ENCODE results near the gene SLC25A36. TPM values are rescaled to one million over a fixed set of nuclear protein-coding genes. Genes with fewer than 3 reads are reported as not detected.
A peak's percentile ranks its signal among the peaks of the same experiment; 100 is the strongest.

The SLC25A36 gene
- total RNA-seq, 1 donor from 2014 or later, result 98.4 TPM

DNA sequence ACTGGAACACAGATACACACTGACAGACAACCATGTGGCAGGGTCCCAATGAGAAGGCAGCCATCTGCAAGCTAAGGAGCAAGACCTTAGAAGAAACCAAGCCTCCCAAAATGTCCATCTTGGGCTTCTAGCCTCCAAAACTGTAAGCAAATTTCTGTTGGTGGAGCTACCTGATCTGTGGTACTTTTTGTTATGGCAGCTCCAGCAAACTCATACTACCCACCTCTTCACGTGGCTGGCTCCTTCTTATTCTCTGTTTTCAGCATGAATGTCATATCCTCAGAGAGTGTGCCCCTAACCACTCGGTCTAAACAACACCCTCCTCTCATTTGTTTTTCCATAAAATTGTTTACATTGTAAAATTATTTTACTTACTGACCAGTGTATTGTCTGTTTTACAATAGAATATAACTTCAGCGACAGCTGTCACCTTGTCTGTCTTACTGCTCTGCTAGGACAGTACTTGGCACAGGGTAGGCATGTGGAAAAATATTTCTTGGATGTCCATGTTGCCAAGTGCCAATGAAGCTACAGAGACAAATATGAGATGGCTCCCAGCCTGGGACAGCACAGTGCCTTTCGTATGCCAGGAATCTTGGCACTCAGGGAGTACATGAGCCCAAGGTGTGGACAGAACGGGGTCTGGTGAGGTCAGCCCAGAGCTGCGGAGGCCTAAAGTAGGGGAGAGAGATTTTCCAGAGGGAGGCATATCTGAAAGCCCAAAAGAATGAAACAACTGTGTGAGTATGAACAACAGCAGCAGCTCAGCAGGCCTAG is 17.4 kb upstream of the SLC25A36 start:
- no peaks in the 10 kb centered on the region for H3K27me3 Mint-ChIP-seq
- no peaks in the 10 kb centered on the region for H3K4me1 Mint-ChIP-seq (ENCODE audit: unreplicated experiment)
- H3K9me3 Mint-ChIP-seq, result no peaks in the 10 kb centered on the region
- TF ChIP-seq, protein P1, sequence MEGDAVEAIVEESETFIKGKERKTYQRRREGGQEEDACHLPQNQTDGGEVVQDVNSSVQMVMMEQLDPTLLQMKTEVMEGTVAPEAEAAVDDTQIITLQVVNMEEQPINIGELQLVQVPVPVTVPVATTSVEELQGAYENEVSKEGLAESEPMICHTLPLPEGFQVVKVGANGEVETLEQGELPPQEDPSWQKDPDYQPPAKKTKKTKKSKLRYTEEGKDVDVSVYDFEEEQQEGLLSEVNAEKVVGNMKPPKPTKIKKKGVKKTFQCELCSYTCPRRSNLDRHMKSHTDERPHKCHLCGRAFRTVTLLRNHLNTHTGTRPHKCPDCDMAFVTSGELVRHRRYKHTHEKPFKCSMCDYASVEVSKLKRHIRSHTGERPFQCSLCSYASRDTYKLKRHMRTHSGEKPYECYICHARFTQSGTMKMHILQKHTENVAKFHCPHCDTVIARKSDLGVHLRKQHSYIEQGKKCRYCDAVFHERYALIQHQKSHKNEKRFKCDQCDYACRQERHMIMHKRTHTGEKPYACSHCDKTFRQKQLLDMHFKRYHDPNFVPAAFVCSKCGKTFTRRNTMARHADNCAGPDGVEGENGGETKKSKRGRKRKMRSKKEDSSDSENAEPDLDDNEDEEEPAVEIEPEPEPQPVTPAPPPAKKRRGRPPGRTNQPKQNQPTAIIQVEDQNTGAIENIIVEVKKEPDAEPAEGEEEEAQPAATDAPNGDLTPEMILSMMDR (conservative IDR thresholded peaks at IDR 0.05), result no peak
- no peak overlapping the region for H3K4me3 Mint-ChIP-seq
- DNase-seq (ENCODE audit: extremely low spot score, unreplicated experiment), result no peak
- no peaks in the 10 kb centered on the region for H3K36me3 Mint-ChIP-seq
- H3K27ac Mint-ChIP-seq, result no peak overlapping the region

DNA sequence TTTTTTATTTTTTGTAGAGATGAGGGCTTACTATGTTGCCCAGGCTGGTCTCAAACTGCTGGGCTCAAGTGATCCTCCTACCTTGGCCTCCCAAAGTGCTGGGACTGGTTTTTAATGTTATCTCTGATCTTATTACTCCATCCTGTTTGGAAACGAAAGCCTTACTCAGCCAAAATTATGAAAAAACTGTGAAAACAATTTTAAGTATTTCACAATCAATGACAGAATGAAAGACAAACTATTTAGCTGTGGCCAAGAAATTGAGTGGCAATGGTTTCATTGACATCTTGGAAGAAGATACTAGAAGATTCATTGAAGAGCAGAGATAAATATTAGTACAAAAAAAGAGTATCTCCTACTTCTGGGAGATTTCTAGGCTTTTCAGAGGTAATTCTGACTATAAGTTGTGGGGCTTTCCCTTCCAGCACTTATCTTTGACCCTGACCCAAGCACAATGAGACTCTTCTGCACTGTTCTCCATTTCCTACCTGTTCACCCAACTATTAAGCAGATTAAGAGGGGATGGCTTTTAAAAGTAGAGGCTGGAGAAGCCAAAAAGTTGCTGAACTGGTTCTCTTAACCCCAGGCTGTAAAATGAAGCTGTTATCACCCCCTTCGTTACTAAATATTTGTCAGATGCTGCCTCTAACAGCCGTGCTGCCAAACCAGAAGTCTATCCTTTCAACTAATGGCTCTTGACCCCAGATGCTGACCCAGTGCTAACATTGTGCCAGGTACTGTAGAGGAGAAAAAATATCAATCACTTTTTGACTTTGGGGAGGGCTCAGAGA is 14.2 kb upstream of the SLC25A36 start:
- H3K4me3 Mint-ChIP-seq, result no peak overlapping the region
- TF ChIP-seq, protein P1 (conservative IDR thresholded peaks at IDR 0.05), result no peak
- H3K27ac Mint-ChIP-seq, result peak overlapping the region; percentile 37
- H3K4me1 Mint-ChIP-seq (ENCODE audit: unreplicated experiment), result peaks cover 6% of the 10 kb centered on the region
- H3K9me3 Mint-ChIP-seq, result no peaks in the 10 kb centered on the region
- H3K27me3 Mint-ChIP-seq, result no peaks in the 10 kb centered on the region
- no peaks in the 10 kb centered on the region for H3K36me3 Mint-ChIP-seq
- DNase-seq (ENCODE audit: extremely low spot score, unreplicated experiment), result no peak

DNA sequence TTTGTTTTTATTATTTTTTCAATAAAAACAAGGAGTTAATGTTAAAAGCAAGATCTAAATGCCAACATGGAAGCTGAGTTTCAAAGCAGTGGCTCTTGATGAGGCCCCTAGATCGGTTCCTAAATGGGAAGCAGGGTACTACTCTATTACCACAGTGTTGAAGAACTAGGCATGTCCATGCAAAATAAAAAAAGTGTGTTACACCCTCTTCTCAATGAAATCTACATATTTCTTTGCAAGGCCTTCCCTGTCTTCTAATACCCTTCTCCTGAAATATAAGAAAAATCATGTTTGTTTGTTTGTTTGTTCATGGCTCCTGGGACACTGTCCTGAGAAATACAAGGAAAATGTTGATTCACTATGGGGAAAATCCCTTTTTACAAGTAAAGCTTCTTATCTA is 12.2 kb upstream of the SLC25A36 start:
- Mint-ChIP-seq H3K27ac (no peak overlapping the region), H3K27me3 (no peaks in the 10 kb centered on the region), H3K4me1 (ENCODE audit: unreplicated experiment) (peaks cover 6% of the 10 kb centered on the region), H3K36me3 (no peaks in the 10 kb centered on the region), H3K9me3 (no peaks in the 10 kb centered on the region), H3K4me3 (no peak overlapping the region)
- no peak for DNase-seq (ENCODE audit: extremely low spot score, unreplicated experiment)
- TF ChIP-seq, protein P1 (conservative IDR thresholded peaks at IDR 0.05), result no peak

DNA sequence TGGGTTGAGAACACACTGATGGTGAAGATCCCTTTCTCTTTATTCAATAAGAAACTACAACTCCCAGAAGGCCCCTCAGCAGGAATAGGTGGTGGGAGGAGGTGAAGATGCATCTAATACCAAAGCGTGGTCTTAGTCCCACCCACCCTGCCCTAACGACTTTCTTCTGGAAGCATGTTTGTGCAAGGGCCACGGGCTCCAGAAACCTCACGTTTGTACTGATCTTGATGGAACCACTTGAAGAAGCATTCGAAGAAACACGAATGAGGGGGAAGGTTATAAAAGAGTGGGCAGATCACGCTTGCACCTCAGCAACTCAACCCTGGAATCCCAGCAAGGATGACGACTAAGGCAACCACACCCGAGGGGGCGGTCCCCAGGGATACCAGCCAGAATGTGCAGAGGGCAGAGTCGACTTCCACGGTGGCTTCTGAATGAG is 10.6 kb upstream of the SLC25A36 start:
- Mint-ChIP-seq H3K9me3 (peaks cover 4% of the 10 kb centered on the region), H3K27ac (no peak overlapping the region), H3K4me3 (peak overlapping the region; percentile 50), H3K27me3 (no peaks in the 10 kb centered on the region), H3K4me1 (ENCODE audit: unreplicated experiment) (peaks cover 6% of the 10 kb centered on the region), H3K36me3 (no peaks in the 10 kb centered on the region)
- TF ChIP-seq, protein P1 (conservative IDR thresholded peaks at IDR 0.05), result no peak
- DNase-seq (ENCODE audit: extremely low spot score, unreplicated experiment), result no peak

DNA sequence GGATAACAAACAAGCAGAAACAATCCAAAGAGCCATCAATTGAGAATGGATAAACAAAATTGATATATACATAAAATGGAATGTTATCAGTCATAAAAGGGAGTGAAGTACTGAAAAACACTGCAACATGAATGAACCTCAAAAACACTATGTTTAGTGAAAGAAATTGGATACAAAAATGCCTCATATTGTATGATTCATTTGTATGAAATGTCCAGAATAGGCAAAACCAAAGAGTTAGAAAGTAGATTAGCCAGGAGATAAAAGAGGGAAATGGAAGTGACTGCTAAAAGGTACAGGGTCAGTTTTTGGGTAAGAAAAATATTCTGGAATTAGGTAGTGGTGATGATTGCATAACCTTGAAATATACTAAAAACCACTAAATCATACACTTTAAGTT is 9.8 kb upstream of the SLC25A36 start:
- Mint-ChIP-seq H3K4me1 (ENCODE audit: unreplicated experiment) (peaks cover 6% of the 10 kb centered on the region), H3K27ac (no peak overlapping the region), H3K36me3 (no peaks in the 10 kb centered on the region), H3K27me3 (no peaks in the 10 kb centered on the region), H3K4me3 (no peak overlapping the region), H3K9me3 (peaks cover 5% of the 10 kb centered on the region)
- TF ChIP-seq, protein P1 (conservative IDR thresholded peaks at IDR 0.05), result no peak
- no peak for DNase-seq (ENCODE audit: extremely low spot score, unreplicated experiment)
